Iris pigment epithelial cell (primary cell): ENCODE measurements around the gene DNMT3A.
"Not testable (repeated sequence)": the region's sequence is repeated elsewhere in the genome, so short reads cannot be mapped to it uniquely, and the experiment has no call there.

Experiments used
- DNase-seq: peaks from one replicate; pipeline ENCODE4 v3.0.0-alpha.2; 2011; ENCODE audit warnings: low read depth

The DNMT3A gene

GRCh38 chr2:25283921-25284320 is 57.8 kb downstream of the DNMT3A start:
- no peak for DNase-seq

- DNase-seq: no peak
Observed at GRCh38 chr2:25281941-25282340, 59.8 kb downstream of the DNMT3A start.

- DNase-seq: no peak
Observed at GRCh38 chr2:25281522-25281921, 60.2 kb downstream of the DNMT3A start.

GRCh38 chr2:25280051-25280687 is 61.6 kb downstream of the DNMT3A start:
- DNase-seq: no peak

GRCh38 chr2:25279091-25279651 is 62.6 kb downstream of the DNMT3A start:
- no peak for DNase-seq

GRCh38 chr2:25276569-25277465 is 64.9 kb downstream of the DNMT3A start:
- no peak for DNase-seq

GRCh38 chr2:25275575-25275965 is 66.2 kb downstream of the DNMT3A start:
- DNase-seq: no peak

- DNase-seq: peak; percentile 41
Observed at GRCh38 chr2:25274868-25275574, 66.7 kb downstream of the DNMT3A start.

- DNase-seq: no peak
Observed at GRCh38 chr2:25273985-25274535, 67.7 kb downstream of the DNMT3A start.

GRCh38 chr2:25272705-25273104 is 69.0 kb downstream of the DNMT3A start:
- DNase-seq: not testable (repeated sequence)

- no peak for DNase-seq
Observed at GRCh38 chr2:25270061-25270460, 71.7 kb downstream of the DNMT3A start.

GRCh38 chr2:25269233-25269632 is 72.5 kb downstream of the DNMT3A start:
- no peak for DNase-seq

- no peak for DNase-seq
Observed at GRCh38 chr2:25268139-25268538, 73.6 kb downstream of the DNMT3A start.

- no peak for DNase-seq
Observed at GRCh38 chr2:25266399-25266798, 75.3 kb downstream of the DNMT3A start.

GRCh38 chr2:25265802-25266201 is 75.9 kb downstream of the DNMT3A start:
- DNase-seq: no peak

- no peak for DNase-seq
Observed at GRCh38 chr2:25265001-25265400, 76.7 kb downstream of the DNMT3A start.

GRCh38 chr2:25262288-25262687 is 79.4 kb downstream of the DNMT3A start:
- no peak for DNase-seq

GRCh38 chr2:25259737-25260124 is 82.0 kb downstream of the DNMT3A start:
- DNase-seq: no peak

GRCh38 chr2:25258847-25259736 is 82.6 kb downstream of the DNMT3A start:
- no peak for DNase-seq

- no peak for DNase-seq
Observed at GRCh38 chr2:25257931-25258846, 83.5 kb downstream of the DNMT3A start.
